22Rv1 (cell line): Measurements from ENCODE around the gene SMTNL2.

Source experiments
- ZFX ChIP-seq: fragments of 450-650 bp; IDR thresholded peaks from 2 replicates; pipeline ENCODE4 v1.6.1; 2017; ENCODE audit warnings: antibody characterized with exemption, borderline replicate concordance
- TF ChIP-seq, protein P1 (sequence below): fragments of 450-650 bp; IDR thresholded peaks from 2 replicates; pipeline ENCODE4 v1.5.1; 2017; ENCODE audit warnings: mild to moderate bottlenecking

DNA sequence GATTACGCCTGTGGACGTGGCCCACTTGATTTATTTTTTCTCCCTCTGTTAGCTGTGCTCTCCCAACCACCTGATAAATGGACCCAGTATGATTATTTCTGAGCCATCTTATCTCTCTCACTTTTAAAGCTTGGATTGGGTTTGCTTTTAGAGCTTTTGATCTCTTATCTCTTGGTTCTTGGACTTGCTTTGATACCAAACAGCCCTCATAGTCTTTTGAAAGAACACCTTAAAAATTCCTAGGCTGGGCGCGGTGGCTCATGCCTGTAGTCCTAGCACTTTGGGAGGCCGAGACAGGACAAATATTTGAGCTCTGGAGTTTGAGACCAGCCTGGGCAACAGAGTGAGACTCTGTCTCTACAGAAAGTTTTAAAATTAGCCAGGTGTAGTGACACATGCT lies 25.8 kb downstream of the SMTNL2 start:
- TF ChIP-seq, protein P1, sequence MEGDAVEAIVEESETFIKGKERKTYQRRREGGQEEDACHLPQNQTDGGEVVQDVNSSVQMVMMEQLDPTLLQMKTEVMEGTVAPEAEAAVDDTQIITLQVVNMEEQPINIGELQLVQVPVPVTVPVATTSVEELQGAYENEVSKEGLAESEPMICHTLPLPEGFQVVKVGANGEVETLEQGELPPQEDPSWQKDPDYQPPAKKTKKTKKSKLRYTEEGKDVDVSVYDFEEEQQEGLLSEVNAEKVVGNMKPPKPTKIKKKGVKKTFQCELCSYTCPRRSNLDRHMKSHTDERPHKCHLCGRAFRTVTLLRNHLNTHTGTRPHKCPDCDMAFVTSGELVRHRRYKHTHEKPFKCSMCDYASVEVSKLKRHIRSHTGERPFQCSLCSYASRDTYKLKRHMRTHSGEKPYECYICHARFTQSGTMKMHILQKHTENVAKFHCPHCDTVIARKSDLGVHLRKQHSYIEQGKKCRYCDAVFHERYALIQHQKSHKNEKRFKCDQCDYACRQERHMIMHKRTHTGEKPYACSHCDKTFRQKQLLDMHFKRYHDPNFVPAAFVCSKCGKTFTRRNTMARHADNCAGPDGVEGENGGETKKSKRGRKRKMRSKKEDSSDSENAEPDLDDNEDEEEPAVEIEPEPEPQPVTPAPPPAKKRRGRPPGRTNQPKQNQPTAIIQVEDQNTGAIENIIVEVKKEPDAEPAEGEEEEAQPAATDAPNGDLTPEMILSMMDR: no peak
- no peak for TF ChIP-seq ZFX
